ENCODE data around the gene DCAKD. TPM values are rescaled to one million over a fixed set of nuclear protein-coding genes. Genes with fewer than 3 reads are reported as not detected.

The DCAKD gene
- total RNA-seq, 1 donor from 2014 or later = 61.5 TPM

DNA sequence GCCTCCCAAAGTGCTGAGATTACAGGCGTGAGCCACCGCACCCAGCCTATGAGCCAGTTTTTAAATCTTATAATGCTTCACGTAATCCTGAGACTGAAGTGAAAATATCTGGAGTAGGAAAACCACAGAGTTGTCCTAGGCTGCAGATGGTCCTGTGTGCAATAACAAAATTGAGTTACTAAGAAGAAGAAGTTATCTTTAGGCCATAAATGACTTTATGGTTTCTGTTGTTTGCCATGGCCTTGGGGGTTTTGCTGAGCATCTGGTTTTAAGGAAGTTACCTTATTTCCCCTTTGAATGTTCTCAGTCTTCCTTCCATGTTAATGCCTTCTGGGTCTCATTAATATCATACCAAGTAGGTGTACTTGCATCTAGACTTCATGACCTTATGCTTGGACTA, 26.2 kb upstream of the DCAKD start:
- no peak for DNase-seq (ENCODE audit: low read depth)
- Histone ChIP-seq H3K27me3 (ENCODE audit: control insufficient read depth, insufficient read depth, low read length) (no peaks in the 10 kb centered on the region), H3K4me3 (ENCODE audit: low read depth, low read length) (no peak overlapping the region), H3K36me3 (ENCODE audit: control insufficient read depth, insufficient read depth, low read length) (no peaks in the 10 kb centered on the region)
- TF ChIP-seq, protein P1, sequence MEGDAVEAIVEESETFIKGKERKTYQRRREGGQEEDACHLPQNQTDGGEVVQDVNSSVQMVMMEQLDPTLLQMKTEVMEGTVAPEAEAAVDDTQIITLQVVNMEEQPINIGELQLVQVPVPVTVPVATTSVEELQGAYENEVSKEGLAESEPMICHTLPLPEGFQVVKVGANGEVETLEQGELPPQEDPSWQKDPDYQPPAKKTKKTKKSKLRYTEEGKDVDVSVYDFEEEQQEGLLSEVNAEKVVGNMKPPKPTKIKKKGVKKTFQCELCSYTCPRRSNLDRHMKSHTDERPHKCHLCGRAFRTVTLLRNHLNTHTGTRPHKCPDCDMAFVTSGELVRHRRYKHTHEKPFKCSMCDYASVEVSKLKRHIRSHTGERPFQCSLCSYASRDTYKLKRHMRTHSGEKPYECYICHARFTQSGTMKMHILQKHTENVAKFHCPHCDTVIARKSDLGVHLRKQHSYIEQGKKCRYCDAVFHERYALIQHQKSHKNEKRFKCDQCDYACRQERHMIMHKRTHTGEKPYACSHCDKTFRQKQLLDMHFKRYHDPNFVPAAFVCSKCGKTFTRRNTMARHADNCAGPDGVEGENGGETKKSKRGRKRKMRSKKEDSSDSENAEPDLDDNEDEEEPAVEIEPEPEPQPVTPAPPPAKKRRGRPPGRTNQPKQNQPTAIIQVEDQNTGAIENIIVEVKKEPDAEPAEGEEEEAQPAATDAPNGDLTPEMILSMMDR (IDR thresholded peaks at IDR 0.05; ENCODE audit: insufficient read depth, low read length, poor library complexity, severe bottlenecking) = no peak

DNA sequence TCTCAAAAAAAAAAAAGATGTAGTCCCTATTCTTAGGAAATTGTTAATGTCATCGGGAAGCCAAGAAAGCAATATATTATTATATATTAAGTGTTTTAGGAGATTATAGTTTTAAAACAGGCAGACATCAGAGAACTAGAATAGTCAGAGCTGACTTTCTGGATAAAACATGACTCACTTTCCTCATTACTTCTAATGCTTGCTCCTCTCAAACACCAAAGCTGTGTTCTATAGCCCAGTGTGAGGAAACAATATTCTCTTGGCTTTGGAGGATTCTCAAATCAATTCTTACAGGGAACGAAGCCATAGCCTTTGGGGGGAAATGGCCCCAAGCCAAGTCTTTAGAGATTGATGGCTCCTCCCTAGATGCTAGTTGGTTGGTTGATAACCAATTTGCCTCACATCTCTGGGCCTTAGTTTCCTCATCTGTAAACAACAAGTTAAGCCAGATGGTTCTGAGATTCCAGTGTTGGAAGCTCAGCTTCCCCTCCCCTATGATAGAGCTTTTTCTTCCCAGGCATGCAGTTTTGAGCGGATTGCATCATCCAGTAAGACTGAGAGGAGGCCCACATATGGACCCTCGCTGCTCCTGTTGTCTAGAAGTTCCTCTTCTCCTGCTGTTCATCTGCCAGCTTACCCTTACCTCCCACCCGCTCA, 22.1 kb upstream of the DCAKD start:
- DNase-seq (ENCODE audit: low read depth) = no peak
- TF ChIP-seq, protein P1 (IDR thresholded peaks at IDR 0.05; ENCODE audit: insufficient read depth, low read length, poor library complexity, severe bottlenecking) = no peak
- peaks cover under 1% of the 10 kb centered on the region for H3K36me3 ChIP-seq (ENCODE audit: control insufficient read depth, insufficient read depth, low read length)
- no peaks in the 10 kb centered on the region for H3K27me3 ChIP-seq (ENCODE audit: control insufficient read depth, insufficient read depth, low read length)
- no peak overlapping the region for H3K4me3 ChIP-seq (ENCODE audit: low read depth, low read length)

DNA sequence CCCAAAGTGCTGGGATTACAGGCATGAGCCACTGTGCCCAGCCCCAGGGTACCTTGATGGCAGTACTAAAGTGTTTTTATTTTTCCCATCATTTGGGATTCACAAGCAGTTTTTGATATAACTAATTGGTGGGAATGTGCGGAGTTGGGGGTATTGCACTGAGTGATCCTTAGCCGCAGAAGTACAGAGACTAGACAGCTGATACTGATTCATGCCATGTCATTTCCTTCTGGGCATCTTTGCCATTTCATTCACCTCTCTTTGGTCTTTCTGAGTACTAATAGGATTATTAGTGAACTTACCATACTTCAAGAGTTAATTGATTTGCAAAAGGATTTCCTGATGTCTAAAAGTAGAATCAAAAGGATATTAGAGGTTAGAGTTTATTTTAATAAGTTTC, 19.4 kb upstream of the DCAKD start:
- TF ChIP-seq, protein P1 (IDR thresholded peaks at IDR 0.05; ENCODE audit: insufficient read depth, low read length, poor library complexity, severe bottlenecking) = no peak
- no peak overlapping the region for H3K4me3 ChIP-seq (ENCODE audit: low read depth, low read length)
- H3K36me3 ChIP-seq (ENCODE audit: control insufficient read depth, insufficient read depth, low read length) = peaks cover 2% of the 10 kb centered on the region
- DNase-seq (ENCODE audit: low read depth) = no peak
- H3K27me3 ChIP-seq (ENCODE audit: control insufficient read depth, insufficient read depth, low read length) = no peaks in the 10 kb centered on the region

DNA sequence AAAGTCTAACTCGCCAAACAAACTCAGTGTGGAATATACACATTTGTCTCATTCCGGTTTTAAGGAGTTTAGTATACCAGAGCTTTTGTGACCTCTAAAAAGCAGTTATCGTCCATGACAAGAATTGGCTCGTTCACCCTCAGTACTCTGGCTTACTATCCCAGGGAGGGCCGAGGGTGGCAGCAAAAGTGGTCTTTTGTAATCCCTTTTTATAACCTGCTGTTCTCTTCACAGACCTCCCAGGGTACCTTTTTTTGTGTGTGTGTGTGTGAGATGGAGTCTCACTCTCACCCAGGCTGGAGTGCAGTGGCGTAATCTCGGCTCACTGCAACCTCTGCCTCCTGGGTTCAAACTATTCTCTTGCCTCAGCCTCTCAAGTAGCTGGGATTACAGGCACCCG, 18.6 kb upstream of the DCAKD start:
- H3K4me3 ChIP-seq (ENCODE audit: low read depth, low read length) = no peak overlapping the region
- TF ChIP-seq, protein P1 (IDR thresholded peaks at IDR 0.05; ENCODE audit: insufficient read depth, low read length, poor library complexity, severe bottlenecking) = no peak
- H3K36me3 ChIP-seq (ENCODE audit: control insufficient read depth, insufficient read depth, low read length) = peaks cover 2% of the 10 kb centered on the region
- DNase-seq (ENCODE audit: low read depth) = no peak
- no peaks in the 10 kb centered on the region for H3K27me3 ChIP-seq (ENCODE audit: control insufficient read depth, insufficient read depth, low read length)

GRCh38 chr17:45067637-45068036, 16.2 kb upstream of the DCAKD start:
- peaks cover 2% of the 10 kb centered on the region for H3K36me3 ChIP-seq (ENCODE audit: control insufficient read depth, insufficient read depth, low read length)
- no peak for DNase-seq (ENCODE audit: low read depth)
- no peak overlapping the region for H3K4me3 ChIP-seq (ENCODE audit: low read depth, low read length)
- H3K27me3 ChIP-seq (ENCODE audit: control insufficient read depth, insufficient read depth, low read length) = no peaks in the 10 kb centered on the region
- TF ChIP-seq, protein P1 (IDR thresholded peaks at IDR 0.05; ENCODE audit: insufficient read depth, low read length, poor library complexity, severe bottlenecking) = no peak

GRCh38 chr17:45063198-45063597, 11.8 kb upstream of the DCAKD start:
- DNase-seq (ENCODE audit: low read depth) = no peak
- H3K4me3 ChIP-seq (ENCODE audit: low read depth, low read length) = no peak overlapping the region
- H3K27me3 ChIP-seq (ENCODE audit: control insufficient read depth, insufficient read depth, low read length) = no peaks in the 10 kb centered on the region
- TF ChIP-seq, protein P1 (IDR thresholded peaks at IDR 0.05; ENCODE audit: insufficient read depth, low read length, poor library complexity, severe bottlenecking) = no peak
- H3K36me3 ChIP-seq (ENCODE audit: control insufficient read depth, insufficient read depth, low read length) = no peaks in the 10 kb centered on the region
